HepG2 (cell line): ENCODE results near the gene ZNF341. TPM values are rescaled to one million over a fixed set of nuclear protein-coding genes. Genes with fewer than 3 reads are reported as not detected.
A peak's percentile ranks its signal among the peaks of the same experiment; 100 is the strongest.

Experiments
- DMAP1 ChIP-seq: IDR thresholded peaks from 2 replicates; pipeline ENCODE4 v1.6.1; 2016
- FOXA1 ChIP-seq, 2 experiments: fragments of 450-650 bp in 1 of 2; sonication (generic) in 1 of 2; formaldehyde crosslinking in 1 of 2; IDR thresholded peaks; 2 replicates each; pipeline versions ENCODE4 v1.4.0 to v1.6.1; 2016 to 2020; ENCODE audit warnings: missing genetic modification reagents in 1 of 2
- KDM3A ChIP-seq: IDR thresholded peaks from 2 replicates; pipeline ENCODE4 v1.6.1; 2018; ENCODE audit warnings: low read depth, missing compliant biosample characterization
- KLF15 ChIP-seq: sonication (generic); formaldehyde crosslinking; IDR thresholded peaks from 2 replicates; pipeline ENCODE4 v1.8.1; 2023; ENCODE audit warnings: borderline replicate concordance, mild to moderate bottlenecking, inconsistent platforms, missing genetic modification reagents, mixed read lengths
- MAFF ChIP-seq: IDR thresholded peaks from 2 replicates; pipeline ENCODE4 v1.6.1; 2011; ENCODE audit warnings: low read depth, low read length, improper control_type of control experiment
- NFKB2 ChIP-seq: sonication (generic); formaldehyde crosslinking; IDR thresholded peaks from 2 replicates; pipeline ENCODE4 v1.4.0; 2020; ENCODE audit warnings: missing genetic modification reagents, borderline replicate concordance
- RXRA ChIP-seq: sonication (generic); formaldehyde crosslinking; IDR thresholded peaks from 2 replicates; pipeline ENCODE4 v1.5.1; 2020; ENCODE audit warnings: missing genetic modification reagents
- STAT5B ChIP-seq: sonication (generic); formaldehyde crosslinking; IDR thresholded peaks from 2 replicates; pipeline ENCODE4 v1.4.0; 2020; ENCODE audit warnings: missing genetic modification reagents
- TBX3 ChIP-seq: fragments of 450-650 bp; IDR thresholded peaks from 2 replicates; pipeline ENCODE4 v1.6.1; 2017; ENCODE audit warnings: antibody characterized with exemption, mild to moderate bottlenecking, inconsistent platforms, borderline replicate concordance
- THAP11 ChIP-seq: IDR thresholded peaks from 2 replicates; pipeline ENCODE4 v1.6.1; 2016; ENCODE audit warnings: missing biosample characterization, missing genetic modification reagents
- ZNF557 ChIP-seq: sonication (generic); formaldehyde crosslinking; IDR thresholded peaks from 2 replicates; pipeline ENCODE4 v1.4.0; 2020; ENCODE audit warnings: missing genetic modification reagents
- ZNF652 ChIP-seq: IDR thresholded peaks from 2 replicates; pipeline ENCODE4 v1.6.1; 2016; ENCODE audit warnings: low read depth, borderline replicate concordance
- ZNF761 ChIP-seq: sonication (generic); formaldehyde crosslinking; conservative IDR thresholded peaks from 2 replicates; pipeline ENCODE4 v1.4.0; 2020; ENCODE audit warnings: mild to moderate bottlenecking, missing genetic modification reagents
- ZNF777 ChIP-seq: sonication (generic); formaldehyde crosslinking; IDR thresholded peaks from 2 replicates; pipeline ENCODE4 v1.4.0; 2020; ENCODE audit warnings: missing genetic modification reagents
- ZNF891 ChIP-seq: sonication (generic); formaldehyde crosslinking; IDR thresholded peaks from 2 replicates; pipeline ENCODE4 v1.5.0; 2020; ENCODE audit warnings: mild to moderate bottlenecking, missing genetic modification reagents
- polyA plus RNA-seq, 8 experiments: library from polyadenylated mRNA; depleted of rRNA in 3 of 8; stranded (reverse) in 7 of 8; unstranded in 1 of 8; fragments of >200 nt; fragmentation: Illumina TruSeq in 4 of 8; extraction: Trizol in 4 of 8; gene quantifications; 2 replicates each; pipeline versions ENCODE4 v1.2.1 to v1.2.3, GENCODE V29; 2011 to 2016; ENCODE audit warnings: low read depth in 4 of 8, missing spikeins in 1 of 8, mixed read lengths in 1 of 8; ENCODE audit not compliant: insufficient read depth in 1 of 8
- total RNA-seq, 5 experiments: library from RNA; depleted of rRNA; stranded (reverse); fragments of >200 nt; fragmentation: Illumina TruSeq; extraction: Trizol; gene quantifications; 2 replicates each; pipeline ENCODE4 v1.2.3, GENCODE V29; 2016; ENCODE audit warnings: low read depth in 1 of 5
- TF ChIP-seq, protein P1 (sequence below): sonication (generic); formaldehyde crosslinking; conservative IDR thresholded peaks from 2 replicates; pipeline ENCODE4 v1.8.0; 2022; ENCODE audit warnings: mild to moderate bottlenecking, moderate library complexity, missing genetic modification reagents
- TF ChIP-seq, protein P2 (sequence below): sonication (generic); formaldehyde crosslinking; IDR thresholded peaks from 2 replicates; pipeline ENCODE4 v1.8.0; 2023; ENCODE audit warnings: mild to moderate bottlenecking, missing genetic modification reagents
- TF ChIP-seq, protein P3 (sequence below): sonication (generic); formaldehyde crosslinking; IDR thresholded peaks from 2 replicates; pipeline ENCODE4 v1.4.0; 2020; ENCODE audit warnings: missing genetic modification reagents, mild to moderate bottlenecking, borderline replicate concordance
- TF ChIP-seq, protein P4 (sequence below), 2 experiments: sonication (generic) in 1 of 2; formaldehyde crosslinking in 1 of 2; IDR thresholded peaks; 2 replicates each; pipeline versions ENCODE4 v1.4.0 to v1.6.1; 2016 to 2020; ENCODE audit warnings: borderline replicate concordance in 1 of 2, low read depth in 1 of 2, mild to moderate bottlenecking in 1 of 2, missing genetic modification reagents in 1 of 2
- TF ChIP-seq, protein P5 (sequence below): sonication (generic); formaldehyde crosslinking; IDR thresholded peaks from 2 replicates; pipeline ENCODE4 v1.4.0; 2020; ENCODE audit warnings: missing genetic modification reagents

ZNF341 gene
- total and polyA plus RNA-seq, 2 of the 13 experiments (the other 11 are each of a cell fraction or from before 2014, with no cell fraction given): 1.1 to 2.2 TPM

DNA sequence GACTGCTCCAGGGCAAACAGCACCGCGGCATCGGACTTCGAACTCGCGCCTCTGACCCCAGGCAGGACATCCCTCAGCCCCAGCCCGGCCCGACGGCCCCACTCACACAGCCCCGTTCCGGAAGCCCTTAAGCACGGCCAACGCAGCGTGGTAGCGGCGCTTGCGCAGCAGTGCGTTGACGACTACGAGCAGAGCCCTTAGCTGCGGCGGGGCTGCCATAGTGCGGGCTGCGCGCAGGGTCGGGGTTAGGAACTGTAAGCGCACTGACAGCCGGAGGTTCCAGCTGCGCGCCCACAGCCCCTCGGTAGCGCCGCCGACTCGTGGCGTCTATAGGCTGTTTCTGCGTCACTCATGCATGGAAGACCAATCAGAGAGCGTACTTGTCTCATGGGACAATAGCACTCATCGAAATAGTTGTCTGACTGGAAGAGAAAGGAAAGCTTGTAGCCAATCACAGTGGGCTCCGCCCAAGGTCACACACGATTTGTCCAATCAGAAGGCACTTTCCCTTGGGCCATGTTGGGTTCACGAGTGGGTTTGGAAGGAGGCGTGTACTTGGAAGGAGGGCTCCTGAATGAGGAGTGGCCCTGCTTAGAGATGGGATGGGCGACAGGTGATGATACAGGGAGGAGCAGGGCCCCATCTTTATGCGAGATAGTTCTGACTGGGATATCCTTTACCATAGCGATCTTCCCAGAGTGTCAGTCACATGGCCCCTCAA is 11.6 kb upstream of the ZNF341 start, which contains the start of gene PXMP4 (continued):
- TF ChIP-seq, protein P1, sequence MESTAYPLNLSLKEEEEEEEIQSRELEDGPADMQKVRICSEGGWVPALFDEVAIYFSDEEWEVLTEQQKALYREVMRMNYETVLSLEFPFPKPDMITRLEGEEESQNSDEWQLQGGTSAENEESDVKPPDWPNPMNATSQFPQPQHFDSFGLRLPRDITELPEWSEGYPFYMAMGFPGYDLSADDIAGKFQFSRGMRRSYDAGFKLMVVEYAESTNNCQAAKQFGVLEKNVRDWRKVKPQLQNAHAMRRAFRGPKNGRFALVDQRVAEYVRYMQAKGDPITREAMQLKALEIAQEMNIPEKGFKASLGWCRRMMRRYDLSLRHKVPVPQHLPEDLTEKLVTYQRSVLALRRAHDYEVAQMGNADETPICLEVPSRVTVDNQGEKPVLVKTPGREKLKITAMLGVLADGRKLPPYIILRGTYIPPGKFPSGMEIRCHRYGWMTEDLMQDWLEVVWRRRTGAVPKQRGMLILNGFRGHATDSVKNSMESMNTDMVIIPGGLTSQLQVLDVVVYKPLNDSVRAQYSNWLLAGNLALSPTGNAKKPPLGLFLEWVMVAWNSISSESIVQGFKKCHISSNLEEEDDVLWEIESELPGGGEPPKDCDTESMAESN (CRISPR knock-in tag): no peak
- peak; percentile 60; the same call in 1 of the 2 replicates for TF ChIP-seq ZNF891 (CRISPR knock-in tag)
- no peak for TF ChIP-seq DMAP1 (CRISPR knock-in tag)
- no peak for TF ChIP-seq STAT5B (CRISPR knock-in tag)
- TF ChIP-seq KDM3A (CRISPR knock-in tag): no peak
- TF ChIP-seq ZNF777 (CRISPR knock-in tag): 0 out of 2 replicates have a peak, but pooled peaks have one; percentile 11
- TF ChIP-seq RXRA (CRISPR knock-in tag): peak; percentile 30; the same call in 1 of the 2 replicates
- no peak for TF ChIP-seq ZNF652 (CRISPR knock-in tag)
- no peak for TF ChIP-seq ZNF761 (CRISPR knock-in tag)
- TF ChIP-seq KLF15 (CRISPR knock-in tag): no peak
- no peak for TF ChIP-seq TBX3
- no peak for TF ChIP-seq MAFF
- no peak for TF ChIP-seq ZNF557 (CRISPR knock-in tag)
- TF ChIP-seq, protein P2, sequence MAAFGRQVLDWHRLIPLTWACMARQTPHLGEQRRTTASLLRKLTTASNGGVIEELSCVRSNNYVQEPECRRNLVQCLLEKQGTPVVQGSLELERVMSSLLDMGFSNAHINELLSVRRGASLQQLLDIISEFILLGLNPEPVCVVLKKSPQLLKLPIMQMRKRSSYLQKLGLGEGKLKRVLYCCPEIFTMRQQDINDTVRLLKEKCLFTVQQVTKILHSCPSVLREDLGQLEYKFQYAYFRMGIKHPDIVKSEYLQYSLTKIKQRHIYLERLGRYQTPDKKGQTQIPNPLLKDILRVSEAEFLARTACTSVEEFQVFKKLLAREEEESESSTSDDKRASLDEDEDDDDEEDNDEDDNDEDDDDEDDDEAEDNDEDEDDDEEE (CRISPR knock-in tag): peak; percentile 65; the same call in 1 of the 2 replicates
- no peak for TF ChIP-seq THAP11 (CRISPR knock-in tag)
- TF ChIP-seq, protein P3, sequence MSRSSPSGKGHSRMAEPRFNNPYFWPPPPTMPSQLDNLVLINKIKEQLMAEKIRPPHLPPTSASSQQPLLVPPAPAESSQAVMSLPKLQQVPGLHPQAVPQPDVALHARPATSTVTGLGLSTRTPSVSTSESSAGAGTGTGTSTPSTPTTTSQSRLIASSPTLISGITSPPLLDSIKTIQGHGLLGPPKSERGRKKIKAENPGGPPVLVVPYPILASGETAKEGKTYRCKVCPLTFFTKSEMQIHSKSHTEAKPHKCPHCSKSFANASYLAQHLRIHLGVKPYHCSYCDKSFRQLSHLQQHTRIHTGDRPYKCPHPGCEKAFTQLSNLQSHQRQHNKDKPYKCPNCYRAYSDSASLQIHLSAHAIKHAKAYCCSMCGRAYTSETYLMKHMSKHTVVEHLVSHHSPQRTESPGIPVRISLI: peak; percentile 52; the same call in 1 of the 2 replicates
- TF ChIP-seq, protein P4, sequence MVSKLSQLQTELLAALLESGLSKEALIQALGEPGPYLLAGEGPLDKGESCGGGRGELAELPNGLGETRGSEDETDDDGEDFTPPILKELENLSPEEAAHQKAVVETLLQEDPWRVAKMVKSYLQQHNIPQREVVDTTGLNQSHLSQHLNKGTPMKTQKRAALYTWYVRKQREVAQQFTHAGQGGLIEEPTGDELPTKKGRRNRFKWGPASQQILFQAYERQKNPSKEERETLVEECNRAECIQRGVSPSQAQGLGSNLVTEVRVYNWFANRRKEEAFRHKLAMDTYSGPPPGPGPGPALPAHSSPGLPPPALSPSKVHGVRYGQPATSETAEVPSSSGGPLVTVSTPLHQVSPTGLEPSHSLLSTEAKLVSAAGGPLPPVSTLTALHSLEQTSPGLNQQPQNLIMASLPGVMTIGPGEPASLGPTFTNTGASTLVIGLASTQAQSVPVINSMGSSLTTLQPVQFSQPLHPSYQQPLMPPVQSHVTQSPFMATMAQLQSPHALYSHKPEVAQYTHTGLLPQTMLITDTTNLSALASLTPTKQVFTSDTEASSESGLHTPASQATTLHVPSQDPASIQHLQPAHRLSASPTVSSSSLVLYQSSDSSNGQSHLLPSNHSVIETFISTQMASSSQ (IDR thresholded peaks at IDR 0.05; ENCODE audit: low read depth): no peak
- TF ChIP-seq, protein P4 (CRISPR knock-in tag; IDR thresholded peaks at IDR 0.05; ENCODE audit: borderline replicate concordance): no peak
- TF ChIP-seq, protein P5, sequence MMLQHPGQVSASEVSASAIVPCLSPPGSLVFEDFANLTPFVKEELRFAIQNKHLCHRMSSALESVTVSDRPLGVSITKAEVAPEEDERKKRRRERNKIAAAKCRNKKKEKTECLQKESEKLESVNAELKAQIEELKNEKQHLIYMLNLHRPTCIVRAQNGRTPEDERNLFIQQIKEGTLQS: no peak
- no peak for TF ChIP-seq FOXA1 (IDR thresholded peaks at IDR 0.05)
- TF ChIP-seq FOXA1 (CRISPR knock-in tag; IDR thresholded peaks at IDR 0.05): 0 out of 2 replicates have a peak, but pooled peaks have one; percentile 3
- 0 out of 2 replicates have a peak, but pooled peaks have one; percentile 37 for TF ChIP-seq NFKB2
